K562 (cell line): ENCODE measurements around the gene CPE.

Source experiments
- CHD2 ChIP-seq: IDR thresholded peaks from 2 replicates; pipeline ENCODE4 v1.6.1; 2011; ENCODE audit warnings: low read depth, low read length
- DPF2 ChIP-seq: fragments of 450-650 bp; IDR thresholded peaks from 2 replicates; pipeline ENCODE4 v1.6.1; 2016
- E2F1 ChIP-seq: sonication (generic); formaldehyde crosslinking; IDR thresholded peaks from 2 replicates; pipeline ENCODE4 v1.8.1; 2023; ENCODE audit warnings: mild to moderate bottlenecking, missing genetic modification reagents, moderate library complexity
- ESRRA ChIP-seq: fragments of 450-650 bp; IDR thresholded peaks from 2 replicates; pipeline ENCODE4 v1.6.1; 2014; ENCODE audit warnings: low read depth, mild to moderate bottlenecking, moderate library complexity, borderline replicate concordance
- EZH2 ChIP-seq: IDR thresholded peaks from 2 replicates; pipeline ENCODE4 v1.6.1; 2012; ENCODE audit warnings: low read depth, mild to moderate bottlenecking, inconsistent platforms, low read length, borderline replicate concordance
- MAFF ChIP-seq: IDR thresholded peaks from 2 replicates; pipeline ENCODE4 v1.6.1; 2012; ENCODE audit warnings: low read length, improper control_type of control experiment
- POLR2A ChIP-seq: fragments of 450-650 bp; conservative IDR thresholded peaks from 2 replicates; pipeline ENCODE4 v1.6.1; 2016
- POLR2AphosphoS5 ChIP-seq: IDR thresholded peaks from 2 replicates; pipeline ENCODE4 v1.6.1; 2011; ENCODE audit warnings: mild to moderate bottlenecking, low read depth, low read length, moderate library complexity; ENCODE audit not compliant: control insufficient read depth, insufficient read depth
- REST ChIP-seq, 2 experiments: fragments of 450-650 bp; formaldehyde crosslinking in 1 of 2; IDR thresholded peaks; 2 replicates each; pipeline versions ENCODE4 v1.4.0 to v1.6.1; 2014 to 2020; ENCODE audit warnings: mild to moderate bottlenecking in 2 of 2, borderline replicate concordance in 1 of 2, low read depth in 1 of 2
- SP2 ChIP-seq: IDR thresholded peaks from 2 replicates; pipeline ENCODE4 v1.6.1; 2011; ENCODE audit warnings: mild to moderate bottlenecking, low read depth, low read length, moderate library complexity; ENCODE audit not compliant: poor library complexity, severe bottlenecking; ENCODE audit errors: extremely low read depth
- TBL1XR1 ChIP-seq, 2 experiments: IDR thresholded peaks; 2 replicates each; pipeline ENCODE4 v1.6.1; 2012; ENCODE audit warnings: improper control_type of control experiment in 2 of 2, low read length in 2 of 2, mild to moderate bottlenecking in 1 of 2
- ZBTB17 ChIP-seq: fragments of 450-650 bp; formaldehyde crosslinking; IDR thresholded peaks from 2 replicates; pipeline ENCODE4 v1.4.0; 2020; ENCODE audit warnings: mild to moderate bottlenecking

- TF ChIP-seq SP2 (no peak), REST (IDR thresholded peaks at IDR 0.05; ENCODE audit: borderline replicate concordance) (no peak), REST (CRISPR knock-in tag; IDR thresholded peaks at IDR 0.05; ENCODE audit: low read depth) (no peak), CHD2 (no peak), DPF2 (no peak), EZH2 (no peak), ZBTB17 (CRISPR knock-in tag) (no peak), E2F1 (CRISPR knock-in tag) (no peak), TBL1XR1 (IDR thresholded peaks at IDR 0.05; ENCODE audit: low read length in 2 of 2) (no peak), MAFF (no peak), POLR2A (no peak), POLR2AphosphoS5 (no peak), ESRRA (no peak)
Observed at GRCh38 chr4:165388756-165389155, 9.9 kb downstream of the CPE start.
